NB4 (cell line): ENCODE data around the gene PEF1.

Experiments
- DNase-seq: peaks from one replicate; pipeline ENCODE4 v3.0.0; 2010; ENCODE audit warnings: low read depth
- H3K4me3 ChIP-seq: one replicate; pipeline ENCODE4 v1.5.1; 2011; ENCODE audit warnings: mild to moderate bottlenecking, low read depth, low read length, moderate library complexity
- CTCF ChIP-seq: IDR thresholded peaks from one replicate; pipeline ENCODE4 v1.5.1; 2012; ENCODE audit warnings: low read depth, low read length
- MYC ChIP-seq: IDR thresholded peaks from 2 replicates; pipeline ENCODE4 v1.6.1; 2011; ENCODE audit warnings: low read depth, low read length
- POLR2A ChIP-seq: IDR thresholded peaks from 2 replicates; pipeline ENCODE4 v1.6.1; 2011; ENCODE audit warnings: mild to moderate bottlenecking; ENCODE audit not compliant: insufficient read length; ENCODE audit errors: extremely low read depth
- TF ChIP-seq, protein P1 (sequence below): IDR thresholded peaks from 2 replicates; pipeline ENCODE4 v1.6.1; 2011; ENCODE audit warnings: low read depth, low read length

Gene PEF1, protein sequence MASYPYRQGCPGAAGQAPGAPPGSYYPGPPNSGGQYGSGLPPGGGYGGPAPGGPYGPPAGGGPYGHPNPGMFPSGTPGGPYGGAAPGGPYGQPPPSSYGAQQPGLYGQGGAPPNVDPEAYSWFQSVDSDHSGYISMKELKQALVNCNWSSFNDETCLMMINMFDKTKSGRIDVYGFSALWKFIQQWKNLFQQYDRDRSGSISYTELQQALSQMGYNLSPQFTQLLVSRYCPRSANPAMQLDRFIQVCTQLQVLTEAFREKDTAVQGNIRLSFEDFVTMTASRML

DNA sequence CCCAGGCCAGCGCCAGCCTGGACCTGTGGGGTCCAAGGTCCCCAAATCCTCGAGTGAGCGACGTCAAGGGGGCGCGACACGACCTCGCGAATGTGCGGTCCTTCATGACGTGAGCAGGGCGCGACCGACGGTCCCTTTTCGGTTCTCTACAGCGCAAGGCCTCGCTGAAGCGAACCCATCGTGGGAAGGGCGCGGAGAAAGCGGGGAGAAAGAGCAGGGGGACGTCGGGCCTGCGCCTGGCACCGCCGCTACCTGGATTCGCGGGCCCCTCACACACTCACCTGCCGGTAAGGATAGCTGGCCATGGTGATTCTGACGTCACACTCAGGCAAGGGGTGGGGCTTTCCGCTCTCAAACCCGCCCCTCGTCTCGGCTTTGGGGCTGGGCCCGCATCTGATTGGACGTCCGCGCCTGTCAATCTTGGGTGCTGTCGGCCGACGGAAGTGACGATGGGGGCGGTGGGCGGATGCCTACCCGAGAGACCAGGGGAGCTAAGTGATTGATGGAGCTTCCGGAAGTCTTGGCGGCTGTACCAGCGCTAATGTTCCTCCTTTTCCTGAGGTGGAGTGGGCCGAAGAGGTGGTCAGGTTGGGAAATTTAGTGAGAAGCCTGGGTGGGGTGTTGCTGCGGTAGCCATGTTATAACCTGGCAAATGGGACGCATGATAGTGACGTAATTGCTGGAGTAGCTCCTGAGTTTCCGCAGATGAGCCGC, at the start of gene PEF1:
TSS of gene PEF1 (minus strand) at position 317 of the 714 bp plus-strand sequence. CDS start at position 305, 12 bp downstream.
- DNase-seq: peak; percentile 96
- TF ChIP-seq POLR2A (peak; percentile 76), CTCF (no peak), MYC (peak; percentile 59)
- TF ChIP-seq, protein P1, sequence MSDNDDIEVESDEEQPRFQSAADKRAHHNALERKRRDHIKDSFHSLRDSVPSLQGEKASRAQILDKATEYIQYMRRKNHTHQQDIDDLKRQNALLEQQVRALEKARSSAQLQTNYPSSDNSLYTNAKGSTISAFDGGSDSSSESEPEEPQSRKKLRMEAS: peak; percentile 58
- H3K4me3 ChIP-seq: peak within 1 kb of the TSS; percentile 97

- no peak overlapping the region for H3K4me3 ChIP-seq
- TF ChIP-seq, protein P1: no peak
- TF ChIP-seq POLR2A: no peak
- no peak for TF ChIP-seq MYC
- no peak for TF ChIP-seq CTCF
- no peak for DNase-seq
These were observed 48.6 kb upstream of the PEF1 start for GRCh38 chr1:31693231-31693630.

DNA sequence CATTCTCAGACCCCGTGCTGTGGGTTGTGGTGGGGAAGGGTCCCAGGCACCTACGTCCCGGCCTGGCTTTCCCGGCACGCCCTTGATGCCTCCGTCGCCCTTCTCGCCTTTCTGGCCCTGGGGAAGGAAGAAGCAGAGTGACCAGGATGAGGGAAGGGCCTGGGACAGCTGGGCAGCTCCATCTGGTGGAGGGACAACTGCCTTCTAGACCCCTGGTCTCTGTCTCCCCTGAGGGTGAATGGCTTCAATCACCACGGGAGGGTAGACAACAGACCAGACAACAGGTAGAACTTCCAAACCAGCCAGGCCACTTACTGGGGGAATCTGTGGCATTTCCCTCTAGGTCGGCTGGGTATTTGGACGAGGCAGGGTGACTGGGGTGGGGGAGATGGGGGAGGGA, 47.3 kb upstream of the PEF1 start:
- DNase-seq: no peak
- H3K4me3 ChIP-seq: no peak overlapping the region
- TF ChIP-seq, protein P1: no peak
- no peak for TF ChIP-seq POLR2A
- no peak for TF ChIP-seq CTCF
- no peak for TF ChIP-seq MYC

DNA sequence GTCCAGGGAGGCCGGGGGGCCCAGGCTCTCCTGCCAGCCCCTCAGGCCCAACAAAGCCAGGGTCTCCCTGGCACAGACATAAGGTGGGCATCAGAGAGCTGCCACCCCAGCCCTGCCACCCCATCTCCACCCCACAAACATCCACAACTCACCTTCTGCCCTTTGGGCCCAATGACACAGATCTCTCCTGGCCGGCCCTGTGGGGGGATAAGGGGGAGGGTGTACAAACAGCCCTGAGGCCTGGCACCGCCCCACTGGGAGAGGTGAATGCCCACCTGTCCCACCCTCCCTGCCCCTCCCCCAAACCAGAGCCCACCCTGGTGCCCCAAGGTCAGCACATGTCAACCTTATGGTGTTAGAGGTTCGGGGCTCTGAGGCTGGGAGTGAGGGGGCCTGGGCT, 46.8 kb upstream of the PEF1 start:
- TF ChIP-seq POLR2A (no peak), MYC (no peak), CTCF (no peak)
- TF ChIP-seq, protein P1: no peak
- no peak overlapping the region for H3K4me3 ChIP-seq
- no peak for DNase-seq

DNA sequence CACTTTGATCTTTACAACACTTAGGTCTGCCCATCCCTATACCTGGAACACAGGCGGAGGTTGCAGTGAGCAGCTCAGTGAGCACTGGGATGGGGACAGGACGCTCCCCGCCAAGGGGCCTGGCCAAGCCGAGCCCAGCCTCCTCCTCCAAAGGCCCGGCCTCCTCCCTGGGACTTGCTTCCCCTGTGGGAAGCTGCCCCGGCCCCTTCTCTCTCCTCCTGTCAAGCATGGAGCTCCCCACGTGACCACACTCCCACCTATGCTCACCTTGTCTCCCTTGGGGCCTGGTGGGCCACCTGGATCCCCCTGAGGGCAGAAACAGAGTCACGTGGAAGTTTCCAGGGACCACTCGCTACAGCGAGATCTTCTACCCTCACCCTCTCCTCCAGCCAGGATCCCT, 46.2 kb upstream of the PEF1 start:
- TF ChIP-seq CTCF (no peak), MYC (no peak), POLR2A (no peak)
- TF ChIP-seq, protein P1: no peak
- DNase-seq: no peak
- H3K4me3 ChIP-seq: no peak overlapping the region
